Neural cell (in vitro differentiated cells): ENCODE data around the gene ZNF862. TPM values are rescaled to one million over a fixed set of nuclear protein-coding genes. Genes with fewer than 3 reads are reported as not detected.

ENCODE experiments used
- H2AFZ ChIP-seq: fragments of 200-600, 300-800 bp; sonication (generic), shearing (Covaris generic); 2 replicates; pipeline ENCODE4 v1.6.0; 2014; ENCODE audit warnings: low read depth, mild to moderate bottlenecking, antibody characterized with exemption, low read length, moderate library complexity
- H3F3A ChIP-seq: fragments of 200-600 bp; shearing (Covaris generic); 2 replicates; pipeline ENCODE4 v1.6.1; 2016; ENCODE audit warnings: mild to moderate bottlenecking, moderate library complexity, mixed read lengths, antibody characterized with exemption, low read length; ENCODE audit not compliant: insufficient read depth, poor library complexity, severe bottlenecking
- H3K27ac ChIP-seq: fragments of 200-600, 300-800 bp; sonication (generic), shearing (Covaris generic); 2 replicates; pipeline ENCODE4 v1.5.1; 2014; ENCODE audit warnings: mild to moderate bottlenecking, low read length, moderate library complexity
- H3K27me3 ChIP-seq: fragments of 300-800, 200-600 bp; sonication (generic), shearing (Covaris generic); 2 replicates; pipeline ENCODE4 v1.6.0; 2014; ENCODE audit warnings: mild to moderate bottlenecking, low read depth, low read length, moderate library complexity; ENCODE audit not compliant: insufficient read depth
- H3K36me3 ChIP-seq: fragments of 300-800, 200-600 bp; sonication (generic), shearing (Covaris generic); 2 replicates; pipeline ENCODE4 v1.5.1; 2014; ENCODE audit warnings: mild to moderate bottlenecking, antibody characterized with exemption, low read length, moderate library complexity; ENCODE audit not compliant: insufficient read depth
- H3K4me2 ChIP-seq: fragments of 300-800, 200-600 bp; sonication (generic), shearing (Covaris generic); 2 replicates; pipeline ENCODE4 v1.6.0; 2014; ENCODE audit warnings: mild to moderate bottlenecking, low read length
- H3K4me3 ChIP-seq: fragments of 300-800, 200-600 bp; sonication (generic), shearing (Covaris generic); 2 replicates; pipeline ENCODE4 v1.5.1; 2014; ENCODE audit warnings: mild to moderate bottlenecking, low read length, moderate library complexity
- H3K79me2 ChIP-seq: fragments of 200-600 bp; shearing (Covaris generic); replicated peaks from 2 replicates; pipeline ENCODE4 v1.6.0; 2014; ENCODE audit warnings: mild to moderate bottlenecking, low read length, moderate library complexity; ENCODE audit not compliant: insufficient read depth
- H3K9ac ChIP-seq: fragments of 300-800, 200-600 bp; sonication (generic), shearing (Covaris generic); 2 replicates; pipeline ENCODE4 v1.6.1; 2016; ENCODE audit warnings: mild to moderate bottlenecking, low read length, mixed read lengths
- H3K9me2 ChIP-seq: fragments of 200-600 bp; shearing (Covaris generic); 2 replicates; pipeline ENCODE4 v1.6.1; 2016; ENCODE audit warnings: mild to moderate bottlenecking, low read length, mixed read lengths; ENCODE audit not compliant: insufficient read depth
- H3K9me3 ChIP-seq: fragments of 200-600, 300-800 bp; sonication (generic), shearing (Covaris generic); 2 replicates; pipeline ENCODE4 v1.6.1; 2016; ENCODE audit warnings: mild to moderate bottlenecking, mixed run types, low read length, moderate library complexity, mixed read lengths
- H4K20me1 ChIP-seq: fragments of 200-600 bp; shearing (Covaris generic); 2 replicates; pipeline ENCODE4 v1.6.1; 2016; ENCODE audit warnings: mild to moderate bottlenecking, mixed run types; ENCODE audit not compliant: insufficient read depth
- CTCF ChIP-seq: fragments of 450-650 bp; IDR thresholded peaks from 2 replicates; pipeline ENCODE4 v1.5.1; 2014; ENCODE audit warnings: antibody characterized with exemption, mild to moderate bottlenecking, moderate library complexity; ENCODE audit not compliant: poor library complexity, severe bottlenecking
- EP300 ChIP-seq: fragments of 450-650 bp; conservative IDR thresholded peaks from 2 replicates; pipeline ENCODE4 v1.6.1; 2014; ENCODE audit warnings: antibody characterized with exemption, mild to moderate bottlenecking, moderate library complexity; ENCODE audit not compliant: poor library complexity, severe bottlenecking
- EZH2 ChIP-seq: fragments of 200-600, 300-800 bp; shearing (Covaris generic), sonication (generic); IDR thresholded peaks from 2 replicates; pipeline ENCODE4 v1.6.1; 2014; ENCODE audit warnings: antibody characterized with exemption, low read length, borderline replicate concordance, mild to moderate bottlenecking; ENCODE audit not compliant: insufficient read depth, poor library complexity, severe bottlenecking
- MXI1 ChIP-seq: fragments of 450-650 bp; conservative IDR thresholded peaks from 2 replicates; pipeline ENCODE4 v1.6.1; 2014; ENCODE audit warnings: antibody characterized with exemption, mild to moderate bottlenecking; ENCODE audit not compliant: poor library complexity, severe bottlenecking
- POLR2AphosphoS5 ChIP-seq: IDR thresholded peaks from 2 replicates; pipeline ENCODE4 v1.6.1; 2012
- RAD21 ChIP-seq: fragments of 450-650 bp; conservative IDR thresholded peaks from 2 replicates; pipeline ENCODE4 v1.6.1; 2014; ENCODE audit warnings: antibody characterized with exemption, mild to moderate bottlenecking, moderate library complexity
- REST ChIP-seq: IDR thresholded peaks from 2 replicates; pipeline ENCODE4 v1.6.1; 2012; ENCODE audit warnings: borderline replicate concordance
- SMC3 ChIP-seq: fragments of 450-650 bp; conservative IDR thresholded peaks from 2 replicates; pipeline ENCODE4 v1.6.1; 2014; ENCODE audit warnings: antibody characterized with exemption, mild to moderate bottlenecking, moderate library complexity; ENCODE audit not compliant: poor library complexity
- TAF1 ChIP-seq: IDR thresholded peaks from 2 replicates; pipeline ENCODE4 v1.6.1; 2012; ENCODE audit warnings: low read depth
- polyA plus RNA-seq: library from polyadenylated mRNA; depleted of rRNA; stranded (reverse); fragments of >200 nt; gene quantifications from 2 replicates; pipeline ENCODE4 v1.2.3, GENCODE V29; 2014

ZNF862 gene
- polyA plus RNA-seq, 1 donor from 2014 or later, result 19.0 TPM

- Histone ChIP-seq H3K4me2 (no peak overlapping the region), H2AFZ (no peak overlapping the region), H3K4me3 (no peak overlapping the region), H3K27ac (no peak overlapping the region), H3K9me2 (no peaks in the 10 kb centered on the region), H3F3A (no peaks in the 10 kb centered on the region), H3K36me3 (no peaks in the 10 kb centered on the region), H3K9me3 (no peaks in the 10 kb centered on the region), H3K79me2 (no peaks in the 10 kb centered on the region), H3K27me3 (no peaks in the 10 kb centered on the region), H3K9ac (no peak overlapping the region), H4K20me1 (no peaks in the 10 kb centered on the region)
- TF ChIP-seq CTCF (no peak), TAF1 (no peak), RAD21 (no peak)
Observed at GRCh38 chr7:149797771-149798170, 40.4 kb upstream of the ZNF862 start.

- H3F3A ChIP-seq, result no peaks in the 10 kb centered on the region
- H3K79me2 ChIP-seq, result no peaks in the 10 kb centered on the region
- no peaks in the 10 kb centered on the region for H3K27me3 ChIP-seq
- H3K9ac ChIP-seq, result no peak overlapping the region
- H3K9me2 ChIP-seq, result no peaks in the 10 kb centered on the region
- H3K36me3 ChIP-seq, result no peaks in the 10 kb centered on the region
- H2AFZ ChIP-seq, result no peak overlapping the region
- H3K9me3 ChIP-seq, result no peaks in the 10 kb centered on the region
- H3K4me2 ChIP-seq, result no peak overlapping the region
- no peak for TF ChIP-seq RAD21
- no peak for TF ChIP-seq TAF1
- TF ChIP-seq POLR2AphosphoS5, result no peak
- no peak for TF ChIP-seq SMC3
- TF ChIP-seq EZH2, result no peak
- TF ChIP-seq CTCF, result no peak
- no peak overlapping the region for H3K27ac ChIP-seq
- H3K4me3 ChIP-seq, result no peak overlapping the region
- H4K20me1 ChIP-seq, result no peaks in the 10 kb centered on the region
Observed at GRCh38 chr7:149799397-149800168, 38.6 kb upstream of the ZNF862 start.

GRCh38 chr7:149800169-149800555, 38.0 kb upstream of the ZNF862 start:
- TF ChIP-seq MXI1 (no peak), SMC3 (no peak), CTCF (no peak), EZH2 (no peak), POLR2AphosphoS5 (no peak), TAF1 (no peak), REST (no peak), RAD21 (no peak), EP300 (no peak)
- Histone ChIP-seq H3K9ac (no peak overlapping the region), H3K79me2 (no peaks in the 10 kb centered on the region), H3F3A (no peaks in the 10 kb centered on the region), H3K4me2 (no peak overlapping the region), H3K36me3 (no peaks in the 10 kb centered on the region), H3K27me3 (no peaks in the 10 kb centered on the region), H2AFZ (no peak overlapping the region), H3K9me3 (no peaks in the 10 kb centered on the region), H3K9me2 (no peaks in the 10 kb centered on the region), H3K27ac (no peak overlapping the region), H3K4me3 (no peak overlapping the region), H4K20me1 (no peaks in the 10 kb centered on the region)
